ENCODE measurements around the gene RNF146. TPM values are rescaled to one million over a fixed set of nuclear protein-coding genes. Genes with fewer than 3 reads are reported as not detected.

RNF146 gene
- total and polyA plus RNA-seq, 7 donors = 18.5 to 83.4 (median 66.2) TPM

DNA sequence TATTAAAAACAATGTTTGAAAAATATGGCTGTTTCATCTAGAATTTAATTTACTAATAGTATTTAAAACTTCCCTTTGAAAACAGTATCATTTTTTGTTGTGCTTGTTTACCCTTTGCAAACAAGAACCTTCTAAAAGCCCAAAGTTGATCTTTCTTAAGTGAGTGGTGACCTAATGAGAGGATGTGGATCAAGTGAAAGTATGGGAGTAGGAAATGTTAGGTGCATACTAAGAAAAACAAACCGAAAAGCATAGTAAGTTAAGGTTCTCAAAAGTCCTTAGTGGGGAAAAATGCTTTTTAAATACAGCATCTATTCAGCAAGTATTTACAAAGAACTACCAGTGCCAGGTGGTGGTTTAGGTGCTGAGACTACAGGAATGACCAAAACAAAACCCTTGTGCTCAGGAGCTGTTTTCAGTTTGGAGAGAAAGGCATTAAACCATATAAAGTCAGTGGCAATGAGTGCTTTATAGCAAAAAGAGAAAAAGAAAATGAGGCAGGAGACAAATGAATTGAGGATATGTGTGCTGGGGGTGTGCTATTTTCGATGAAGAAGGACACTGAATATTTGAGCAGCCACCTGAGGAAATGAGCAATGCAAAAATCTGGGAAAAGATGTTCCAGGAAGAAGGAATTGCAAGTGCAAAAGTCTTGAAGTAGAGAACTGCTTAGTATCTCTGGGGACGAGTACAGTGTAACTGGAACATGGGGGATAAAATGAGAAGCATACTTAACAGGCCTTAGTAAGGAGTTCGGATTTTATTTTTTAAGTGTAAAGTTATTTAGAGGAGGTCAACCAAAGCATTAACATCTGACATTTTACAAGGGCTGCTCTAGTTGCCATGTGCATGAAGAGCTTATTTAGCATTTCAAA lies 24.0 kb downstream of the RNF146 start:
- intact Hi-C loops (cut with DNase I) = no loop called here
- Histone ChIP-seq H3K36me3 (peaks cover 7 to 44% (median 13%) of the 10 kb centered on the region in 4 donors), H3K27me3 (no peaks in the 10 kb centered on the region), H3K4me1 (peaks cover 0 to 34% (median 19%) of the 10 kb centered on the region in 4 donors), H3K27ac (peak overlapping the region in 3 of 4 donors; percentile 4 to 59 (median 40)), H3K4me3 (no peak overlapping the region), H3K9me3 (no peaks in the 10 kb centered on the region)
- DNase-seq = no peak
- WGBS, 2 donors = 82 to 89% methylated on average over 4 of the region's 4 CpGs
- TF ChIP-seq POLR2AphosphoS5 (IDR thresholded peaks at IDR 0.05) (no peak), CTCF (IDR thresholded peaks at IDR 0.05) (no peak), POLR2A (IDR thresholded peaks at IDR 0.05) (no peak), EP300 (IDR thresholded peaks at IDR 0.05) (no peak)

DNA sequence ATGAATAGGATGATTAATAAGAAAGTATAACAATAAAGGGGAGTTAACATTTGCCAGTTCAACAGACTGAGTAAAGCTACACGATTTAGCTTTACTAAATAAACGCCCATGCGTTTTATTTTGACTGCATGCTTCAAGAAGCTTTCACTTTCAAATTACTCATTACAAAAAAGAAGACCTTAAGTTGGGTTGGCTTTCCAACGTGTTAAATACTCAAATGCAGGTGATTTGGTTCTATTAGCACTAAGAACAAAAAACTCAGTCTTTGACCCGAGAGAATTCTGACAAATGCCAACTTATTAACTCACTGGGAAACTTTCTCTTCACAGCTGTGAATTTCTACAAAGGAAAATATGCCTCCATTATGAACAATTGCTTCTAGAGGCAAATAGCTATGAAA lies 24.8 kb downstream of the RNF146 start:
- peaks cover 6 to 35% (median 11%) of the 10 kb centered on the region in 4 donors for H3K36me3 ChIP-seq
- no peaks in the 10 kb centered on the region for H3K27me3 ChIP-seq
- H3K4me1 ChIP-seq = peaks cover 0 to 34% (median 19%) of the 10 kb centered on the region in 4 donors
- TF ChIP-seq POLR2AphosphoS5 (IDR thresholded peaks at IDR 0.05) (no peak), POLR2A (IDR thresholded peaks at IDR 0.05) (no peak), EP300 (IDR thresholded peaks at IDR 0.05) (no peak), CTCF (IDR thresholded peaks at IDR 0.05) (no peak)
- WGBS, 2 donors = 52 to 69% methylated on average over 5 of the region's 5 CpGs
- no peak for DNase-seq
- peak overlapping the region in 3 of 4 donors; percentile 4 to 59 (median 40) for H3K27ac ChIP-seq
- H3K4me3 ChIP-seq = peak overlapping the region in 1 of 4 donors; percentile 7
- intact Hi-C loops (cut with DNase I) = no loop called here
- H3K9me3 ChIP-seq = no peaks in the 10 kb centered on the region

GRCh38 chr6:127297502-127298070 lies 30.9 kb downstream of the RNF146 start:
- Histone ChIP-seq H3K4me1 (peaks cover 0 to 35% (median 33%) of the 10 kb centered on the region in 4 donors), H3K27ac (no peak overlapping the region), H3K36me3 (peaks cover 0 to 9% (median 0%) of the 10 kb centered on the region in 4 donors), H3K9me3 (no peaks in the 10 kb centered on the region), H3K27me3 (no peaks in the 10 kb centered on the region), H3K4me3 (no peak overlapping the region)
- no peak for DNase-seq
- no peak for TF ChIP-seq POLR2AphosphoS5 (IDR thresholded peaks at IDR 0.05)
- no peak for TF ChIP-seq POLR2A (IDR thresholded peaks at IDR 0.05)
- TF ChIP-seq EP300 (IDR thresholded peaks at IDR 0.05) = no peak
- TF ChIP-seq CTCF (IDR thresholded peaks at IDR 0.05) = no peak
- intact Hi-C loops (cut with DNase I) = no loop called here
- 94 to 96% methylated on average over 4 of the region's 4 CpGs for WGBS, 2 donors

- Histone ChIP-seq H3K36me3 (peaks cover 0 to 9% (median 0%) of the 10 kb centered on the region in 4 donors), H3K9me3 (no peaks in the 10 kb centered on the region), H3K27ac (no peak overlapping the region), H3K27me3 (no peaks in the 10 kb centered on the region), H3K4me3 (no peak overlapping the region), H3K4me1 (peaks cover 0 to 44% (median 37%) of the 10 kb centered on the region in 4 donors)
- TF ChIP-seq POLR2A (IDR thresholded peaks at IDR 0.05) (no peak), POLR2AphosphoS5 (IDR thresholded peaks at IDR 0.05) (no peak), EP300 (IDR thresholded peaks at IDR 0.05) (no peak), CTCF (IDR thresholded peaks at IDR 0.05) (no peak)
- no peak for DNase-seq
- intact Hi-C loops (cut with DNase I) = no loop called here
- WGBS, 2 donors = 70 to 96% methylated on average over 2 of the region's 2 CpGs
These were observed 31.8 kb downstream of the RNF146 start for GRCh38 chr6:127298475-127298874.

All from sigmoid colon (tissue), 7 donors.